GM13976 (cell line): ENCODE measurements around the gene ZNF32.
"Not testable (repeated sequence)": the region's sequence is repeated elsewhere in the genome, so short reads cannot be mapped to it uniquely, and the experiment has no call there.

ENCODE experiments used
- DNase-seq: peaks from one replicate; pipeline ENCODE4 v3.0.0; 2012; ENCODE audit warnings: low spot score
- in situ Hi-C: fragments of 300-500 bp; cut with MboI; formaldehyde crosslinking; loops from one replicate; pipeline ENCODE4 v1.12.0; 2022; ENCODE audit warnings: low sequenced_read_pairs, mixed read lengths, inconsistent platforms; ENCODE audit not compliant: unreplicated experiment
- TF ChIP-seq, protein P1 (sequence below): IDR thresholded peaks from 2 replicates; pipeline ENCODE4 v1.5.1; 2012; ENCODE audit warnings: borderline replicate concordance, mild to moderate bottlenecking; ENCODE audit not compliant: insufficient read depth; ENCODE audit errors: extremely low read depth, missing control alignments, control extremely low read depth

The ZNF32 gene

DNA sequence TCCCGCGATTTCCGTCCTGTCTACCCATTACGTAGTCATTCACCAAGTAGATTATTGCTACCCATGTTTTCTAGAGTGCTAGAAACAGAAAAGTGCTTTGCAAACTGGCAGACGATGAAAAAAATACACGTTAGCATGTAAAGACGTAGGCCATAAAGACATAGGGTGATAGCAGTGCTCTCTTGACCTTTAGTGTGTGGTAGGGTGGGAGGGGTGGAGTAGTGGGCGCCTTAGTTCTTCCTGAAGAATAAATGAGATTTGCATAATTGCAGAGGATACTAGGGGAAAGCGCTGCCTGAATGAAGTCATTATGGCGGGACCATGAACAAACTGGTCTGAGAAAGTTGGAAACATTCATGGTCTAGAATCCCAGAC is 41.5 kb downstream of the ZNF32 start:
- in situ Hi-C loops: no loop called here
- TF ChIP-seq, protein P1, sequence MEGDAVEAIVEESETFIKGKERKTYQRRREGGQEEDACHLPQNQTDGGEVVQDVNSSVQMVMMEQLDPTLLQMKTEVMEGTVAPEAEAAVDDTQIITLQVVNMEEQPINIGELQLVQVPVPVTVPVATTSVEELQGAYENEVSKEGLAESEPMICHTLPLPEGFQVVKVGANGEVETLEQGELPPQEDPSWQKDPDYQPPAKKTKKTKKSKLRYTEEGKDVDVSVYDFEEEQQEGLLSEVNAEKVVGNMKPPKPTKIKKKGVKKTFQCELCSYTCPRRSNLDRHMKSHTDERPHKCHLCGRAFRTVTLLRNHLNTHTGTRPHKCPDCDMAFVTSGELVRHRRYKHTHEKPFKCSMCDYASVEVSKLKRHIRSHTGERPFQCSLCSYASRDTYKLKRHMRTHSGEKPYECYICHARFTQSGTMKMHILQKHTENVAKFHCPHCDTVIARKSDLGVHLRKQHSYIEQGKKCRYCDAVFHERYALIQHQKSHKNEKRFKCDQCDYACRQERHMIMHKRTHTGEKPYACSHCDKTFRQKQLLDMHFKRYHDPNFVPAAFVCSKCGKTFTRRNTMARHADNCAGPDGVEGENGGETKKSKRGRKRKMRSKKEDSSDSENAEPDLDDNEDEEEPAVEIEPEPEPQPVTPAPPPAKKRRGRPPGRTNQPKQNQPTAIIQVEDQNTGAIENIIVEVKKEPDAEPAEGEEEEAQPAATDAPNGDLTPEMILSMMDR: no peak
- DNase-seq: no peak

DNA sequence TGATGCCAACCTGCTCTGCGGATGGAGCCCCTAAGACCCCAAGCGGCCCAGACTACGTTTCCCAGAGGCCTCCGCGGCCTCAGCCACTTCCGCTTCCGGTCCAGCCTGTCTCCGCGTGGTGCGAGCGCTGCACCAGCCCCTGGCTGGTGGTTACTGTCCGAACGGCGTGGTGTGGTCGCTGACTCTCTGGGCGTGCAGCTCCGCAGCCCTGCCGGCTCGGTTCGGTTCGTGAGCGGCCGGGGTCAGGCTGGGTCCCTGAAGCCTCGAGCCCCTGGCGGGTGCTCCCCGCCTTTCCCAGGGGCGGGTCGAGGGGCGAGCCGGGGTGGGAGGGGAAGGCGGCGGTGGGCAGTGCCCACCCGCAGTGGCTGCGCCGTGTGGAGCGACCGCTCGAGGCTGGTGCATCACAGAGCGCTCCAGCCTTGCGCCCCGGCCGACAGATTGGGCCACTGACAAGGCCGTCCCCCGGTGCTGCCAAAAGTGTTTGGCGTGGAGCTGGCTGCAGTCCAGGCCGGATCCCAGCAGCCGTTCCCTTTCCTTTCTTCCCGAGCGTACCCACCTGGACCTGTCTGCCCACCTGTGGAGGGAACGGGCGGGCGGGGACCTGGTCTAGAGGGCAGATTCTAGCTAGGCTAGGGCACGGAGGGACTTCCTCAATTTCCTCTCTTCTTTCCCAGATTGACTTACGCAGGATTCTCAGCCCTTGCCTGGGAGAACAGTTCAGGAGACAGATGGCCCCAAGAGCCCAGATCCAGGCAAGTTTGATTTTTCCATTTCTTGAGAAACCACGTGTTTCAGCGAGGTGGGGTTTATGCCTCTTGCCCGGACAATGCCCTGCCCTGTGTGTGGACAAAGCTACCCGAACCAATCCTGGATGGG is 42.1 kb downstream of the ZNF32 start, which contains the start of gene ZNF485:
ZNF485 (plus strand) TSS at position 116 of the 876 bp plus-strand sequence; CDS start at position 729, 613 bp downstream.
- in situ Hi-C loops: no loop called here
- peak; percentile 87 for DNase-seq

DNA sequence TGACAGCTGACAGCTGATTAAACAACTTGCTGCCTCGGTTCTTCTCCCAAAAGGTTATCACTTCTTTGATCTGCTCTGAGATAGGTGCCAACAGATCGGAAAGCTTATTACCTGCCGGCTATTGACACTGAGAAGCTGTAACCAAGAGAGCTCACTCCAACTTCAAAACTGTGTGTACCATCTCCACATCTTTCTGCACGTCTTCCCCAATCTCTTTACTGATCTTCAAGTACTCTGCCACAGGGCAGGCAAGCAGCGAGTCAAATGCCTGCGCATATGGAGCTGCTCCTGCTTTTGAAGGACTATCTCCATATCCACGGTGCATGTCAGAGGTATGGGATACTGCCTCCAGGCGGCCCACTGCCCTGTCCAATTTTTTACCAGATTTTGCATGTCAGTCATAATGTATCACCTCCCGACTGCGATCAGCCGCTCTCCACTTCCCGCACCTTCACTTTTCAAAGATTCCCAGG is 42.8 kb downstream of the ZNF32 start:
- DNase-seq: no peak
- TF ChIP-seq, protein P1: no peak
- in situ Hi-C loops: no loop called here

More for the DNA sequence above, 42.1 kb downstream of the ZNF32 start, which contains the start of gene ZNF485:
- TF ChIP-seq, protein P1: no peak

DNA sequence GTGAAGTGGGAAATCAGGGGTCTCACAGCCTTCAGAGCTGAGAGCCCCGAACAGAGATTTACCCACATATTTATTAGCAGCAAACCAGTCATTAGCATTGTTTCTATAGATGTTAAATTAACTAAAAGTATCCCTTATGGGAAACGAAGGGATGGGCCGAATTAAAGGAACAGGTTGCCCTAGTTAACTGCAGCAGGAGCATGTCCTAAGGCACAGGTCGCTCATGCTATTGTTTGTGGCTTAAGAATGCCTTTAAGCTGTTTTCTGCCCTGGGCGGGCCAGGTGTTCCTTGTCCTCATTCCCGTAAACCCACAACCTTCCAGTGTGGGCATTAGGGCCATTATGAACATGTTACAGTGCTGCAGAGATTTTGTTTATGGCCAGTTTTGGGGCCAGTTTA is 47.1 kb downstream of the ZNF32 start:
- in situ Hi-C loops: not testable (repeated sequence)

DNA sequence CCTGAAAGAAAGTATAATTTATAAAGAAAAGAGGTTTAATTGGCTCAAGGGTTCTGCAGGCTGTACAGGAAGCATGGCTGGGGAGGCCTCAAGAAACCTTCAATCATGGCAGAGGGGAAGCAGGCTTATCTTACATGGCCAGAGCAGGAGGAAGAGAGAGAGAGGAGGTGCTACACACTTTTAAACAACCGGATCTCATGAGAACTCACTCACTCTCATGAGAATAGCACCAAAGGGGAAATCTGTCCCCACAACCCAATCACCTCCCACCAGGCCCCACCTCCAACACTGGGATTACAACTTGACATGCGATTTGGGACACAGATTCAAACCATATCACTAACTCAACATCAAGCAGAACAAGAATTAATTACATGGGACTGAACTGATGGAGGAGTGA is 49.3 kb downstream of the ZNF32 start:
- no peak for DNase-seq
- TF ChIP-seq, protein P1: no peak
- in situ Hi-C loops: no loop called here

More for the DNA sequence above, 47.1 kb downstream of the ZNF32 start:
- DNase-seq: not testable (repeated sequence)

DNA sequence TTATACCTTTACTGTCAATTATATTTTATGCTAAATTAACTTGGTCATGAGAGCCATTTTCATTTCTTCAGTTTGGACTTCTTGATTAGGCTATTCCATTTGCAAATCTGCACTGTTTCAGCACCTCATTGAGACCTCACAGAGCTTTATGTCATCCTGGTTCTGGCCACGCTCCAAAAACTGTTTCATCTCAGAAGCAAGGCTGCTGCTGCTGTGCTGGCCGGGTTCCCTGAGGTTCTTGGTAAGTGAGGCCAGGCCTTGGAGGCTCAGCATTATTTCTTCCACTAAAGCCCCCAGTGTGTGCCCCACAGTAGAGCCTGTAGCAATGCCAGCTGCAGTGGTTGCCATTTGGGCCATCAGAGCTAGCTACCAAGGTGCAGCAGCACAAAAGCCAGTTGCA is 50.2 kb downstream of the ZNF32 start:
- TF ChIP-seq, protein P1: no peak
- in situ Hi-C loops: no loop called here
- DNase-seq: no peak

DNA sequence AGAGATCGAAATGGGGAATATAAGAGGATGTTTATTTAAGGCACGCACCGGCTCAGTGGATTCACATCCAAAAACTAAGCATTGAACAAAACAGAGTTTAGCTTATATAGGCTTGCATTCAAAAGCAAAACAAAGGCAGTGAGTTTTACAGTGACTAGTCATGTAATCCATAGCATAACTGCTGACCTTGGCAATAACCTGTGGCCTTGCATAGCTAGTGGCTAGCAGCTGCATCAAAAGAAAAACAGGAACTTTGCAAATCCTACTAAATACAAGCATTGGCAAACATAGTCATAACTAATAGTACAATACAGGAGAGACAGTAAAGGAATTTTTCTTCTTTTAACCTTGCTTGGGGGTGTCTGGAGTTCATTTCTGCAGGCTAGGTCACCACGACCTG is 52.1 kb downstream of the ZNF32 start:
- TF ChIP-seq, protein P1: no peak
- in situ Hi-C loops: no loop called here
- no peak for DNase-seq
